ENCODE results near the gene BST2.

BST2 gene

DNA sequence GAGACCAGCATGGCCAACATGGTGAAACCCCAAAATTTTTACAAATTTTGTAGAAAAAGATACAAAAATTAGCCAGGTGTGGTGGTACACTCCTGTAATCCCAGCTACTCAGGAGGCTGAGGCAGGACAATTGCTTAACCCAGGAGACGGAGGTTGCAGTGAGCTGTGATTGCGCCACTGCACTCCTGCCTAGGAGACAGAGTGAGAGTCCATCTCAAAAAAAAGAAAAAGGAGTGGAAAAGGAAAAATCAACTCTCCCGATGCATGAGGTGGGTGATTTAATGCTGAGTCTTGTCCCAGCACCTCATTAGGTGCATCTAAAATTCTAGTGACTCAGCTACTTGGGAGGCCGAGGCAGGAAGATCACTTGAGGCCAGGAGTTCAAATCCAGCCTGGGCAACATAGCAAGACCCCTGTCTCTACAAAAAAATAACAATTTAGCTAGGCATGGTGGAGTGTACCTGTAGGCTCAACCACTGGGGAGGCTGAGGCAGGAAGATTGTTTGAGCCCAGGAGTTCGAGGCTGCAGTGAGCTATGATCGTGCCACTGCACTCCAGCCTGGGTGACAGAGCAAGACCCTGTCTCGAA, 48.3 kb downstream of the BST2 start:
- Mint-ChIP-seq H3K27me3 (peaks cover 26% of the 10 kb centered on the region), H3K4me3 (no peak overlapping the region), H3K4me1 (no peaks in the 10 kb centered on the region), H3K36me3 (no peaks in the 10 kb centered on the region), H3K27ac (no peak overlapping the region), H3K9me3 (no peaks in the 10 kb centered on the region)
- DNase-seq (ENCODE audit: low spot score in 2 of 2): no peak
- ATAC-seq (ENCODE audit: low read depth): no peak

GRCh38 chr19:17353386-17353785, 52.0 kb downstream of the BST2 start:
- H3K4me3 Mint-ChIP-seq: no peak overlapping the region
- peaks cover 28% of the 10 kb centered on the region for H3K27me3 Mint-ChIP-seq
- ATAC-seq (ENCODE audit: low read depth) (no peak), DNase-seq (ENCODE audit: low spot score in 2 of 2) (no peak)
- no peaks in the 10 kb centered on the region for H3K36me3 Mint-ChIP-seq
- H3K27ac Mint-ChIP-seq: no peak overlapping the region
- H3K4me1 Mint-ChIP-seq: peaks cover 7% of the 10 kb centered on the region
- no peaks in the 10 kb centered on the region for H3K9me3 Mint-ChIP-seq

Measured in memory B cell (primary cell).